OCI-LY7 (cell line): ENCODE data around the gene IZUMO4.

ENCODE experiments used
- CTCF ChIP-seq: fragments of 200-600 bp; sonication (generic); conservative IDR thresholded peaks from 2 replicates; pipeline ENCODE4 v1.5.1; 2014; ENCODE audit warnings: mild to moderate bottlenecking, antibody characterized with exemption, low read length, moderate library complexity, mixed read lengths
- EZH2phosphoT487 ChIP-seq: fragments of 200-600 bp; sonication (generic); IDR thresholded peaks from 2 replicates; pipeline ENCODE4 v1.6.1; 2018; ENCODE audit warnings: low read depth, borderline replicate concordance, mild to moderate bottlenecking, mixed run types, antibody characterized with exemption, low read length, moderate library complexity, mixed read lengths

- TF ChIP-seq CTCF (no peak), EZH2phosphoT487 (no peak)
Observed at GRCh38 chr19:2116507-2116906, 19.8 kb downstream of the IZUMO4 start.
